Right ventricle myocardium inferior (tissue), 1 donor: ENCODE results near the gene AWAT2. TPM values are rescaled to one million over a fixed set of nuclear protein-coding genes. Genes with fewer than 3 reads are reported as not detected.
"Not testable (repeated sequence)": the region's sequence is repeated elsewhere in the genome, so short reads cannot be mapped to it uniquely, and the experiment has no call there.

Source experiments
- ATAC-seq: fragments of 200-7000 bp; cut with Tn5 transposase; one replicate; pipeline ENCODE4 v1.9.1; 2020; ENCODE audit warnings: mild to moderate bottlenecking, moderate library complexity
- DNase-seq: peaks from one replicate; pipeline ENCODE4 v3.0.0; 2021; ENCODE audit errors: missing footprints
- intact Hi-C: fragments of 100-400 bp; cut with DNase I; formaldehyde crosslinking; loops from one replicate; pipeline ENCODE4 v1.11.0; 2022
- microRNA-seq: library from miRNA; unstranded; fragments of <30 nt; microRNA quantifications from one replicate; pipeline ENCODE4 v1.2.0, GENCODE V29; 2020
- total RNA-seq: library from RNA; stranded (reverse); fragmentation: NEBNext Ultra II Directional; extraction: Animal tissue kit (Norgen Biotek cat#: 25700); gene quantifications from one replicate; pipeline ENCODE4 v1.2.1, GENCODE V29; 2021
- donor health status: DM: no; HTN: yes; CAD: no; lungs with severe emphysema.

Gene AWAT2
- total RNA-seq, 1 donor from 2014 or later, result not detected

GRCh38 chrX:70009970-70010369 is 39.8 kb downstream of the AWAT2 start:
- DNase-seq, result no peak
- ATAC-seq, result no peak
- intact Hi-C loops, result loop anchor here (5.0 kb wide), 2 partner anchors 248 to 508 kb away; partner anchors contain the start of gene NALF2

- ATAC-seq, result no peak
- intact Hi-C loops, result no loop called here
- no peak for DNase-seq
These were observed 40.7 kb downstream of the AWAT2 start for GRCh38 chrX:70009049-70009448.

- DNase-seq, result no peak
- intact Hi-C loops, result no loop called here
- no peak for ATAC-seq
These were observed 41.8 kb downstream of the AWAT2 start for GRCh38 chrX:70007946-70008345.

- ATAC-seq (peak; percentile 87), DNase-seq (no peak)
- intact Hi-C loops, result no loop called here
These were observed 47.9 kb downstream of the AWAT2 start for GRCh38 chrX:70001708-70002341.

GRCh38 chrX:70001269-70001668 is 48.5 kb downstream of the AWAT2 start:
- DNase-seq (peak; percentile 74), ATAC-seq (peak; percentile 90)
- intact Hi-C loops, result no loop called here

GRCh38 chrX:69998299-69998698 is 51.4 kb downstream of the AWAT2 start:
- intact Hi-C loops, result loop anchor here (10.0 kb wide), 1 partner anchor 63 kb away; no protein-coding TSS in a partner anchor
- DNase-seq, ATAC-seq: not testable (repeated sequence)

- ATAC-seq (no peak), DNase-seq (no peak)
- intact Hi-C loops, result loop anchor here (10.0 kb wide), 1 partner anchor 61 kb away; no protein-coding TSS in a partner anchor
These were observed 53.6 kb downstream of the AWAT2 start for GRCh38 chrX:69996113-69996468.

- DNase-seq (no peak), ATAC-seq (no peak)
- intact Hi-C loops, result loop anchor here (10.0 kb wide), 1 partner anchor 61 kb away; no protein-coding TSS in a partner anchor
These were observed 54.2 kb downstream of the AWAT2 start for GRCh38 chrX:69995362-69996112.

- ATAC-seq, result no peak
- intact Hi-C loops, result loop anchor here (10.0 kb wide), 1 partner anchor 59 kb away; no protein-coding TSS in a partner anchor
- DNase-seq, result no peak
These were observed 56.2 kb downstream of the AWAT2 start for GRCh38 chrX:69993494-69993893.

- DNase-seq (peak; percentile 41), ATAC-seq (peak; percentile 51)
- intact Hi-C loops, result loop anchor here (10.0 kb wide), 1 partner anchor 57 kb away; no protein-coding TSS in a partner anchor
These were observed 58.1 kb downstream of the AWAT2 start for GRCh38 chrX:69991685-69992084.

Small RNA genes within 50 kb of the gene (microRNA-seq; reads per million reads assigned to microRNA genes)
- 21.7 reads per million, percentile 35 among the genes with 10 or more reads in this experiment for gene MIR676

Other genes with a start within 250 kb of the AWAT2 start
- not detected for gene OTUD6A, start 12.5 kb upstream of the AWAT2 start, total RNA-seq
- 47.8 TPM for gene IGBP1, start 83.5 kb upstream of the AWAT2 start, total RNA-seq
- not detected for gene DGAT2L6, start 127.5 kb upstream of the AWAT2 start, total RNA-seq
- gene AWAT1, start 184.7 kb upstream of the AWAT2 start, total RNA-seq, result not detected
- gene P2RY4, start 210.3 kb upstream of the AWAT2 start, total RNA-seq, result not detected
- gene ARR3, start 218.4 kb upstream of the AWAT2 start, total RNA-seq, result not detected
- gene RAB41, start 232.2 kb upstream of the AWAT2 start, total RNA-seq, result not detected
- gene PDZD11, start 240.0 kb upstream of the AWAT2 start, total RNA-seq, result 33.9 TPM
- gene KIF4A, start 240.2 kb upstream of the AWAT2 start, total RNA-seq, result 0.84 TPM